GM12801 (cell line): ENCODE results near the gene PLEKHJ1.

Experiments used
- TF ChIP-seq, protein P1 (sequence below): IDR thresholded peaks from one replicate; pipeline ENCODE4 v1.5.1; 2011; ENCODE audit warnings: control low read depth; ENCODE audit not compliant: insufficient read length; ENCODE audit errors: extremely low read depth

The PLEKHJ1 gene

DNA sequence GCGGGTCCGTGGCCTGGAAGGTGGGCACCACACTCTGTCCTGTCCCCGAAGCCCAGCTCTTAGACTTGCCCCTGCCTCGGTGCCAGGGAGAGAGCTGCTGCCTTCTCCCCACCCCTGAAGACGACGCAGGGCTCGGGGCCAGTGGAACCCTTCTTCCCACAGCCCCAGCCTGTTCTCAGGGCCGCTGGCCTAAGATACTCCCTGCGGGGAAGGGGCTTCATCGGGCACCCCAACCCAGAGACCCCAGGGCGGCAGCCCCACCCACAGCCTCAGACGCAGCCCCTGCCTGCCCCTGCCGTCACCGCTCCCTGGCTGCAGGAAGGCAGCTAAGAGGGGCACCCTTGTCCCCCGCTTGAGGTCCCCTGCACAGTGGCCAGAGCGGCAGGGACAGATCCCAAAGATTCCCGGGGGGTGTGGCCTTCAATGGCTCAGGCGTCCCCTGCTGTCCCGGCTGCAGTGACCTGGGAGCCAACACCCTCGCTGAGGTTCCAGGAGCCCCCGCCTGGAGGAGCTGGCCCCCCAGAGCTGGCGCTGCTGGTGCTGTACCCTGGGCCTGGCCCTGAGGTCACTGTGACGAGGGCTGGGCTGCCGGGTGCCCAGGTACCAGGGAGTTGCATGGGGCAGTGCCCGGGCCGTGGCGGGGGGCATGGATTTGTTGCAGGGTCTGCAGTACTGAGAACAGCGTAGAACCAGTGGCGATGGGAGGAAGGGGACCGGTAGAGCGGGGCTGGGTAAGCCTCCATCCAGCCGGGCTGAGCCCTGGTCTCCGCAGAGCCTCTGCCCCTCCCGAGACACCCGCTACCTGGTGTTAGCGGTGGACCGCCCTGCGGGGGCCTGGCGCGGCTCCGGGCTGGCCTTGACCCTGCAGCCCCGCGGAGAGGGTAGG is 14.0 kb upstream of the PLEKHJ1 start:
- TF ChIP-seq, protein P1, sequence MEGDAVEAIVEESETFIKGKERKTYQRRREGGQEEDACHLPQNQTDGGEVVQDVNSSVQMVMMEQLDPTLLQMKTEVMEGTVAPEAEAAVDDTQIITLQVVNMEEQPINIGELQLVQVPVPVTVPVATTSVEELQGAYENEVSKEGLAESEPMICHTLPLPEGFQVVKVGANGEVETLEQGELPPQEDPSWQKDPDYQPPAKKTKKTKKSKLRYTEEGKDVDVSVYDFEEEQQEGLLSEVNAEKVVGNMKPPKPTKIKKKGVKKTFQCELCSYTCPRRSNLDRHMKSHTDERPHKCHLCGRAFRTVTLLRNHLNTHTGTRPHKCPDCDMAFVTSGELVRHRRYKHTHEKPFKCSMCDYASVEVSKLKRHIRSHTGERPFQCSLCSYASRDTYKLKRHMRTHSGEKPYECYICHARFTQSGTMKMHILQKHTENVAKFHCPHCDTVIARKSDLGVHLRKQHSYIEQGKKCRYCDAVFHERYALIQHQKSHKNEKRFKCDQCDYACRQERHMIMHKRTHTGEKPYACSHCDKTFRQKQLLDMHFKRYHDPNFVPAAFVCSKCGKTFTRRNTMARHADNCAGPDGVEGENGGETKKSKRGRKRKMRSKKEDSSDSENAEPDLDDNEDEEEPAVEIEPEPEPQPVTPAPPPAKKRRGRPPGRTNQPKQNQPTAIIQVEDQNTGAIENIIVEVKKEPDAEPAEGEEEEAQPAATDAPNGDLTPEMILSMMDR = no peak

- TF ChIP-seq, protein P1 = no peak
Observed at GRCh38 chr19:2249010-2249866, 13.1 kb upstream of the PLEKHJ1 start, which contains the start of gene AMH. Gene AMH, plus strand, starts transcription at chr19:2249323. Its CDS starts 10 bp downstream, at chr19:2249333.

- TF ChIP-seq, protein P1 = no peak
Observed at GRCh38 chr19:2248136-2249009, 12.2 kb upstream of the PLEKHJ1 start.

- TF ChIP-seq, protein P1 = no peak
Observed at GRCh38 chr19:2247433-2248101, 11.4 kb upstream of the PLEKHJ1 start.

- TF ChIP-seq, protein P1 = no peak
Observed at GRCh38 chr19:2246801-2247361, 10.8 kb upstream of the PLEKHJ1 start.

DNA sequence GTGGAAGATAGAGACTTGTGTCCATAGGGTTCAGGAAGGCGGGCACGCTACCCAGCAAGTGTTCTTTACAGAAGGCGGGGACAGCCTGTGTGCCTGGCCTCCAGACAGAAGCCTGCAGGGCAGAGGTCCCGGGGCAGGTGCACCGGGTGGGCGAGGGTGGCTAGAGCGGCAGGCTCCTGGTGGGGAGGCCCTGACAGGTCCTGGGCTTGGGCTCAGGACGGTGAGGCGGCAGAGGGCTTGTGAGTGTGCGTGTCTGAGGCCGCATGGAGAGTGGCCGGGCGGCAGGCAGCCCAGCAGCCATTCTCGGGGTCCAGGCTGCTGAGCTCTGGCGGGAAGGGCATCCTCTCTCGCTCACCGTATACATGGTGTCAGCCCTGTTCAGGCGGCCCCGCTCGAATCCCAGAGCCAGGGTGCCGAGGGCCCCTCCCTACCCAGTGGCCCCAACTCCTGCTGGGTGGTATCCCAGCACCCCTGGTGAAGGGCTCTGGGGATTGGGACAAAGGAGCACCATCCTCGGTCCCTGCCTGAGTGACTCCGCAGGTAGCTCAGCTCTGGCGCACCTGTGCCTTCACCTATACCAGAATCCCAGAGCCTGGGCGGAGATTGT is 10.0 kb upstream of the PLEKHJ1 start:
- TF ChIP-seq, protein P1 = no peak
